ENCODE results near the gene ETS1.

DNA sequence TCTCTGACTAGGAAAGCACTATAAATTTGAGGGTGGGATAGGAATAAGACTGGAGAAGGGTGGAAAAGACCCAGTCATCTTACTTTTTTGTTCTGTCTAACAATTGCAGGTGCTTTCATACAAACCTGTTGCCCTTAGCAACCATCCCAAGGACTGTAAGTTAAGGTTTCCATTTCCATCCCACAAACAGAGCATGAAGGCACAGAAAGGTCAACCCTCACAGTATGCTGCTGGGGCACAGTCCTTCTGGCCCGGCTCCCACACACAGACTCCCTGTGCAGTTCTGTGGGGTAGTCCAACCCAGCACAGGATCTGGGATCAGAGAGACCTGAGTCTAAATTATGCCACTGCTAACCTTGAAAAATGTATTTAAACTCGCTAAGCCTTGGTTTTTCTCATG is 38.4 kb upstream of the ETS1 start:
- TF ChIP-seq, protein P1, sequence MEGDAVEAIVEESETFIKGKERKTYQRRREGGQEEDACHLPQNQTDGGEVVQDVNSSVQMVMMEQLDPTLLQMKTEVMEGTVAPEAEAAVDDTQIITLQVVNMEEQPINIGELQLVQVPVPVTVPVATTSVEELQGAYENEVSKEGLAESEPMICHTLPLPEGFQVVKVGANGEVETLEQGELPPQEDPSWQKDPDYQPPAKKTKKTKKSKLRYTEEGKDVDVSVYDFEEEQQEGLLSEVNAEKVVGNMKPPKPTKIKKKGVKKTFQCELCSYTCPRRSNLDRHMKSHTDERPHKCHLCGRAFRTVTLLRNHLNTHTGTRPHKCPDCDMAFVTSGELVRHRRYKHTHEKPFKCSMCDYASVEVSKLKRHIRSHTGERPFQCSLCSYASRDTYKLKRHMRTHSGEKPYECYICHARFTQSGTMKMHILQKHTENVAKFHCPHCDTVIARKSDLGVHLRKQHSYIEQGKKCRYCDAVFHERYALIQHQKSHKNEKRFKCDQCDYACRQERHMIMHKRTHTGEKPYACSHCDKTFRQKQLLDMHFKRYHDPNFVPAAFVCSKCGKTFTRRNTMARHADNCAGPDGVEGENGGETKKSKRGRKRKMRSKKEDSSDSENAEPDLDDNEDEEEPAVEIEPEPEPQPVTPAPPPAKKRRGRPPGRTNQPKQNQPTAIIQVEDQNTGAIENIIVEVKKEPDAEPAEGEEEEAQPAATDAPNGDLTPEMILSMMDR (optimal IDR thresholded peaks at IDR 0.05 in 1 of 3, IDR thresholded peaks at IDR 0.05 in 1 of 3, conservative IDR thresholded peaks at IDR 0.05 in 1 of 3; ENCODE audit: extremely low read depth in 1 of 3, insufficient read depth in 2 of 3, low read length in 3 of 3) = no peak
- no peak for TF ChIP-seq EZH2 (IDR thresholded peaks at IDR 0.05; ENCODE audit: low read length)

All from keratinocyte (primary cell).